Measurements from ENCODE around the gene KRTAP5-5. TPM values are rescaled to one million over a fixed set of nuclear protein-coding genes. Genes with fewer than 3 reads are reported as not detected.

Gene KRTAP5-5
- total RNA-seq, 1 donor from 2014 or later, result not detected

GRCh38 chr11:1674173-1675131, 44.9 kb downstream of the KRTAP5-5 start:
- TF ChIP-seq CTCF (IDR thresholded peaks at IDR 0.05), result no peak
- Mint-ChIP-seq H3K4me3 (no peak overlapping the region), H3K4me1 (no peaks in the 10 kb centered on the region), H3K36me3 (ENCODE audit: low read depth) (no peaks in the 10 kb centered on the region), H3K27me3 (peaks cover 12% of the 10 kb centered on the region), H3K27ac (no peak overlapping the region), H3K9me3 (no peaks in the 10 kb centered on the region)
- ChIA-PET CTCF (no interaction called here), POLR2A (no interaction called here)
- intact Hi-C loops (cut with micrococcal nuclease), result no loop called here
- ATAC-seq (ENCODE audit: low read depth) (no peak), DNase-seq (no peak)

GRCh38 chr11:1675536-1676228, 46.1 kb downstream of the KRTAP5-5 start:
- intact Hi-C loops (cut with micrococcal nuclease), result no loop called here

GRCh38 chr11:1676229-1676740, 46.7 kb downstream of the KRTAP5-5 start:
- POLR2A ChIA-PET, result no interaction called here
- Mint-ChIP-seq H3K9me3 (no peaks in the 10 kb centered on the region), H3K4me1 (no peaks in the 10 kb centered on the region), H3K27ac (no peak overlapping the region), H3K4me3 (no peak overlapping the region), H3K36me3 (ENCODE audit: low read depth) (no peaks in the 10 kb centered on the region), H3K27me3 (peaks cover 10% of the 10 kb centered on the region)
- no peak for TF ChIP-seq CTCF (IDR thresholded peaks at IDR 0.05)
- ATAC-seq (ENCODE audit: low read depth) (no peak), DNase-seq (no peak)
- CTCF ChIA-PET, result interaction anchor here (2.0 kb wide), 1 partner anchor 18 kb away, joined by 4 read pairs; no protein-coding TSS in a partner anchor
- intact Hi-C loops (cut with micrococcal nuclease), result no loop called here

More at GRCh38 chr11:1675536-1676228, 46.1 kb downstream of the KRTAP5-5 start:
- no peak for TF ChIP-seq CTCF (IDR thresholded peaks at IDR 0.05)
- no peaks in the 10 kb centered on the region for H3K9me3 Mint-ChIP-seq
- H3K36me3 Mint-ChIP-seq (ENCODE audit: low read depth), result no peaks in the 10 kb centered on the region
- POLR2A ChIA-PET, result no interaction called here
- peaks cover 10% of the 10 kb centered on the region for H3K27me3 Mint-ChIP-seq
- DNase-seq (no peak), ATAC-seq (ENCODE audit: low read depth) (no peak)
- H3K27ac Mint-ChIP-seq, result no peak overlapping the region
- no peaks in the 10 kb centered on the region for H3K4me1 Mint-ChIP-seq
- no peak overlapping the region for H3K4me3 Mint-ChIP-seq
- CTCF ChIA-PET, result interaction anchor here (2.0 kb wide), 1 partner anchor 18 kb away, joined by 4 read pairs; no protein-coding TSS in a partner anchor

DNA sequence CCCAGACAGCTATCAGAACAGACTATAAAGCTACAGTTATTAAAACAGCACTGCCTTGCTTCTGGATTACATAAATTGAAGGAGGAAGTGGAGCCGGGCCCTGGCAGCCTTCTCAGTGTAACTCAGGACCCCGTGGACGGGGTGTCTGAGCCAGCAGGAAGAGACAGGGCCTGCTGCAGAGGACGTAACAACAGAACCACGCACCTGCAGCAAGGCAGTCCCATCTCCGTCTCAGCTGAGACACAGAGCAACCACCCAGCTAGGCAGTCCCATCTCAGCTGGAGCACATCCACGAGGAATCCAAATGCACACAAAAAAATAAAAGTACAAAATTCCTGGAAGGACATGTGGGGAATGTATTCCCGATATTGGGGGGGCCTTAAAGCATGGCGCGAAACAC, 50.3 kb downstream of the KRTAP5-5 start:
- Mint-ChIP-seq H3K4me1 (no peaks in the 10 kb centered on the region), H3K36me3 (ENCODE audit: low read depth) (no peaks in the 10 kb centered on the region), H3K27ac (no peak overlapping the region), H3K9me3 (no peaks in the 10 kb centered on the region), H3K27me3 (peaks cover 12% of the 10 kb centered on the region), H3K4me3 (no peak overlapping the region)
- no peak for ATAC-seq (ENCODE audit: low read depth)
- ChIA-PET POLR2A (no interaction called here), CTCF (interaction anchor here (1.1 to 2.1 kb wide), 2 partner anchors 14 to 472 kb away, joined by 4 to 6 read pairs; no protein-coding TSS in a partner anchor)
- no peak for TF ChIP-seq CTCF (IDR thresholded peaks at IDR 0.05)
- DNase-seq, result no peak
- intact Hi-C loops (cut with micrococcal nuclease), result no loop called here

Other genes with a start within 250 kb of the KRTAP5-5 start
- 0.11 and 0.37 TPM in 2 replicates for gene BRSK2, start 239.8 kb upstream of the KRTAP5-5 start, total RNA-seq
- 29.5 and 34.4 TPM in 2 replicates for gene MOB2, start 143.0 kb upstream of the KRTAP5-5 start, total RNA-seq
- gene DUSP8, start 57.5 kb upstream of the KRTAP5-5 start, total RNA-seq, result 1.3 and 1.7 TPM in 2 replicates
- gene KRTAP5-1, start 44.5 kb upstream of the KRTAP5-5 start, total RNA-seq, result not detected in 2 replicates
- not detected in 2 replicates for gene KRTAP5-2, start 31.5 kb upstream of the KRTAP5-5 start, total RNA-seq
- not detected in 2 replicates for gene KRTAP5-3, start 21.3 kb upstream of the KRTAP5-5 start, total RNA-seq
- gene KRTAP5-4, start 7.6 kb upstream of the KRTAP5-5 start, total RNA-seq, result not detected in 2 replicates
- gene KRTAP5-6, start 67.4 kb downstream of the KRTAP5-5 start, total RNA-seq, result not detected in 2 replicates
- not detected in 2 replicates for gene IFITM10, start 120.8 kb downstream of the KRTAP5-5 start, total RNA-seq
- gene CTSD, start 134.2 kb downstream of the KRTAP5-5 start, total RNA-seq, result 33.2 and 39.2 TPM in 2 replicates
- gene SYT8, start 205.2 kb downstream of the KRTAP5-5 start, total RNA-seq, result not detected in 2 replicates
- 1.0 and 1.5 TPM in 2 replicates for gene TNNI2, start 209.2 kb downstream of the KRTAP5-5 start, total RNA-seq
- gene LSP1, start 223.3 kb downstream of the KRTAP5-5 start, total RNA-seq, result 301 and 303 TPM in 2 replicates

Measured in activated B cell treated with CpG ODN at 0.5 μM for 24 hours (primary cell).